ENCODE measurements around the gene PHF19.

DNA sequence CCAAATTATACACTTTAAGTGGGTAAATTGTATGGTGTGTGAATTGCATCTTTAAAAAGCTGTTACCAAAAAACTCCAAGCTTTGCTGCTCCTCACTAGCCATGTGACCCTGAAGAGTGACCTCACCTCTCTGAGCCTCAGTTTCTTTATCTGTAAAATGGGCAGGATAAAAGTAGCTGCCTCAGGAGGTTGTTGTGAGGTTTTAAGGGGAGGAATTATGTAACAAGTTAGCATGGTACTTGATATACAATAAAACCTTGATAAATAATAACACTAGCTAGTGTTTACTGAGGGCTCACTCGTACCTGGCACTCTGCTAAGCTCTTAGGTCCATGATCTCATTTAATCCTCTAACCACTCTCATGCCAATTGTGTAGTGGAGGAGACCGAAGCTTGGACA is 19.0 kb upstream of the PHF19 start:
- TF ChIP-seq, protein P1, sequence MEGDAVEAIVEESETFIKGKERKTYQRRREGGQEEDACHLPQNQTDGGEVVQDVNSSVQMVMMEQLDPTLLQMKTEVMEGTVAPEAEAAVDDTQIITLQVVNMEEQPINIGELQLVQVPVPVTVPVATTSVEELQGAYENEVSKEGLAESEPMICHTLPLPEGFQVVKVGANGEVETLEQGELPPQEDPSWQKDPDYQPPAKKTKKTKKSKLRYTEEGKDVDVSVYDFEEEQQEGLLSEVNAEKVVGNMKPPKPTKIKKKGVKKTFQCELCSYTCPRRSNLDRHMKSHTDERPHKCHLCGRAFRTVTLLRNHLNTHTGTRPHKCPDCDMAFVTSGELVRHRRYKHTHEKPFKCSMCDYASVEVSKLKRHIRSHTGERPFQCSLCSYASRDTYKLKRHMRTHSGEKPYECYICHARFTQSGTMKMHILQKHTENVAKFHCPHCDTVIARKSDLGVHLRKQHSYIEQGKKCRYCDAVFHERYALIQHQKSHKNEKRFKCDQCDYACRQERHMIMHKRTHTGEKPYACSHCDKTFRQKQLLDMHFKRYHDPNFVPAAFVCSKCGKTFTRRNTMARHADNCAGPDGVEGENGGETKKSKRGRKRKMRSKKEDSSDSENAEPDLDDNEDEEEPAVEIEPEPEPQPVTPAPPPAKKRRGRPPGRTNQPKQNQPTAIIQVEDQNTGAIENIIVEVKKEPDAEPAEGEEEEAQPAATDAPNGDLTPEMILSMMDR (IDR thresholded peaks at IDR 0.05) = no peak
- no peak for TF ChIP-seq POLR2A (IDR thresholded peaks at IDR 0.05)
